ENCODE data around the gene THAP8. TPM values are rescaled to one million over a fixed set of nuclear protein-coding genes. Genes with fewer than 3 reads are reported as not detected.

Gene THAP8
- total and polyA plus RNA-seq, 2 of the 4 experiments (the other 2 are of a cell fraction), result 1.8 to 5.9 TPM

- no peak for TF ChIP-seq CEBPB (IDR thresholded peaks at IDR 0.05; ENCODE audit: low read depth, low read length)
These were observed 23.6 kb downstream of the THAP8 start (continued) for GRCh38 chr19:36030264-36031148.

- intact Hi-C loops (cut with micrococcal nuclease), result no loop called here
- TF ChIP-seq RFX5 (IDR thresholded peaks at IDR 0.05; ENCODE audit: low read depth, low read length) (no peak), BHLHE40 (IDR thresholded peaks at IDR 0.05; ENCODE audit: low read depth, low read length) (no peak), CEBPB (IDR thresholded peaks at IDR 0.05; ENCODE audit: low read depth, low read length) (no peak), MAFK (IDR thresholded peaks at IDR 0.05; ENCODE audit: low read depth, low read length) (no peak), RAD21 (IDR thresholded peaks at IDR 0.05; ENCODE audit: low read length) (no peak), USF2 (IDR thresholded peaks at IDR 0.05; ENCODE audit: low read depth, low read length) (no peak), MXI1 (IDR thresholded peaks at IDR 0.05; ENCODE audit: borderline replicate concordance, low read depth, low read length) (no peak), NFE2L2 (IDR thresholded peaks at IDR 0.05; ENCODE audit: low read depth, low read length) (no peak), POLR2A (IDR thresholded peaks at IDR 0.05; ENCODE audit: low read depth, low read length) (no peak), SMC3 (IDR thresholded peaks at IDR 0.05; ENCODE audit: low read depth, low read length) (no peak), RCOR1 (IDR thresholded peaks at IDR 0.05; ENCODE audit: insufficient replicate concordance, low read length) (no peak)
- TF ChIP-seq, protein P1, sequence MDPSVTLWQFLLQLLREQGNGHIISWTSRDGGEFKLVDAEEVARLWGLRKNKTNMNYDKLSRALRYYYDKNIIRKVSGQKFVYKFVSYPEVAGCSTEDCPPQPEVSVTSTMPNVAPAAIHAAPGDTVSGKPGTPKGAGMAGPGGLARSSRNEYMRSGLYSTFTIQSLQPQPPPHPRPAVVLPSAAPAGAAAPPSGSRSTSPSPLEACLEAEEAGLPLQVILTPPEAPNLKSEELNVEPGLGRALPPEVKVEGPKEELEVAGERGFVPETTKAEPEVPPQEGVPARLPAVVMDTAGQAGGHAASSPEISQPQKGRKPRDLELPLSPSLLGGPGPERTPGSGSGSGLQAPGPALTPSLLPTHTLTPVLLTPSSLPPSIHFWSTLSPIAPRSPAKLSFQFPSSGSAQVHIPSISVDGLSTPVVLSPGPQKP (IDR thresholded peaks at IDR 0.05; ENCODE audit: borderline replicate concordance, low read depth, low read length), result no peak
These were observed 25.6 kb downstream of the THAP8 start for GRCh38 chr19:36028313-36029041.

More at GRCh38 chr19:36028313-36029041, 25.6 kb downstream of the THAP8 start:
- Histone ChIP-seq H4K8ac (ENCODE audit: low read depth in 2 of 2, low read length in 2 of 2) (no peak overlapping the region), H3K4me3 (ENCODE audit: insufficient read depth, low read depth, low read length) (no peak overlapping the region), H4K5ac (ENCODE audit: low read depth, low read length) (no peak overlapping the region), H4K91ac (ENCODE audit: insufficient read depth, low read depth, low read length) (no peak overlapping the region), H3K56ac (ENCODE audit: extremely low read depth, insufficient read depth, low read length) (no peak overlapping the region), H3K18ac (ENCODE audit: low read depth, low read length) (no peak overlapping the region), H3K4me2 (ENCODE audit: low read depth, low read length) (no peak overlapping the region), H3K14ac (replicated peaks; ENCODE audit: low read depth, low read length) (no peak overlapping the region), H3K27ac (ENCODE audit: insufficient read depth, low read length) (no peak overlapping the region), H3K4me1 (ENCODE audit: control insufficient read depth, insufficient read depth, low read length) (peaks cover 5% of the 10 kb centered on the region; the same call in 1 of the 2 replicates), H2BK15ac (ENCODE audit: low read depth, low read length) (no peak overlapping the region), H3K9ac (ENCODE audit: low read depth, low read length) (no peak overlapping the region), H2AK5ac (ENCODE audit: low read depth, low read length) (no peak overlapping the region), H2BK20ac (ENCODE audit: low read depth, low read length) (no peak overlapping the region), H2AFZ (replicated peaks; ENCODE audit: low read length, poor library complexity) (no peak overlapping the region), H3K9me1 (ENCODE audit: insufficient read depth, low read length) (0 out of 2 replicates have a peak, but pooled peaks cover 6% of the 10 kb centered on the region), H3K36me3 (ENCODE audit: control insufficient read depth, insufficient read depth, low read length) (peaks cover 46% of the 10 kb centered on the region), H3K23ac (ENCODE audit: low read depth, low read length) (no peak overlapping the region), H4K20me1 (ENCODE audit: insufficient read depth, low read length) (no peaks in the 10 kb centered on the region; the same call in 1 of the 2 replicates), H2BK120ac (ENCODE audit: low read depth, low read length) (no peak overlapping the region), H2BK5ac (ENCODE audit: low read depth, low read length, poor library complexity, severe bottlenecking) (no peak overlapping the region), H3K9me3 (ENCODE audit: control insufficient read depth, insufficient read depth, low read length) (no peaks in the 10 kb centered on the region), H2AK9ac (replicated peaks; ENCODE audit: low read depth, low read length, poor library complexity) (no peak overlapping the region), H3K79me1 (ENCODE audit: low read depth in 1 of 2, low read length in 2 of 2) (peaks cover 0 to 28% of the 10 kb centered on the region in 2 experiments; a peak in 3 of 4 replicates), H3K4ac (ENCODE audit: low read depth, low read length) (no peak overlapping the region), H3K27me3 (ENCODE audit: control insufficient read depth, insufficient read depth, low read length) (no peaks in the 10 kb centered on the region)
- CTCF ChIA-PET, result interaction anchor here (0.6 kb wide), 1 partner anchor 230 kb away, joined by 3 read pairs; no protein-coding TSS in a partner anchor
- in situ Hi-C loops (cut with MboI; ENCODE audit: low sequenced_read_pairs) (no loop called here), dilution Hi-C loops (cut with HindIII; ENCODE audit: low sequenced_read_pairs, unreplicated experiment) (no loop called here)
- POLR2A ChIA-PET (ENCODE audit: unreplicated experiment), result no interaction called here
- WGBS, 2 experiments (ENCODE audit: extremely low coverage in 2 of 2, insufficient read length in 1 of 2), result 88% methylated on average over 3 of the region's 10 CpGs; no CpG with 5 or more reads in 1 of the 2 experiments
- BruUV-seq (replicated peaks), result no TSS peak
- no peak for DNase-seq
- ATAC-seq (ENCODE audit: low read depth), result no peak
